Gastroesophageal sphincter (tissue), 4 donors: ENCODE data around the gene AGPAT4. TPM values are rescaled to one million over a fixed set of nuclear protein-coding genes. Genes with fewer than 3 reads are reported as not detected.
"Not testable (repeated sequence)": the region's sequence is repeated elsewhere in the genome, so short reads cannot be mapped to it uniquely, and the experiment has no call there.

Source experiments
- ATAC-seq: fragments of 150-250 bp; one replicate; pipeline ENCODE4 v1.9.1; 2016; ENCODE audit warnings: mild to moderate bottlenecking, moderate library complexity
- H3K27ac ChIP-seq, 4 donors: fragments of 200-600 bp; sonication (generic) in 3 of 4; 1 replicate in 3 of 4; 2 replicates in 1 of 4; pipeline ENCODE4 v1.5.1; 2016 to 2019
- H3K27me3 ChIP-seq: fragments of 200-600 bp; sonication (generic); one replicate; pipeline ENCODE4 v1.5.1; 2019
- H3K36me3 ChIP-seq, 2 donors: fragments of 200-600 bp; sonication (generic); one replicate each; pipeline ENCODE4 v1.5.1; 2019; ENCODE audit warnings: control low read depth in 1 of 2
- H3K4me1 ChIP-seq, 3 donors: fragments of 200-600 bp; sonication (generic); 1 replicate in 2 of 3; 2 replicates in 1 of 3; pipeline ENCODE4 v1.5.1; 2016 to 2019; ENCODE audit warnings: control low read depth in 2 of 3
- H3K4me3 ChIP-seq, 2 donors: fragments of 200-600 bp; sonication (generic); one replicate each; pipeline ENCODE4 v1.5.1; 2019; ENCODE audit warnings: mild to moderate bottlenecking in 1 of 2, moderate library complexity in 1 of 2
- H3K9me3 ChIP-seq, 3 donors: fragments of 200-600 bp; sonication (generic); one replicate each; pipeline ENCODE4 v1.5.1; 2017 to 2019; ENCODE audit warnings: control low read depth in 2 of 3
- CTCF ChIP-seq, 4 experiments: fragments of 200-600 bp in 2 of 4; fragments of 450-650 bp in 2 of 4; sonication (generic) in 1 of 4; IDR thresholded peaks; one replicate each; pipeline ENCODE4 v1.5.1; 2017 to 2019; ENCODE audit warnings: antibody characterized with exemption in 4 of 4, mild to moderate bottlenecking in 2 of 4, moderate library complexity in 2 of 4
- EP300 ChIP-seq: sonication (generic); formaldehyde crosslinking; IDR thresholded peaks from one replicate; pipeline ENCODE4 v1.6.1; 2017; ENCODE audit warnings: antibody characterized with exemption, mild to moderate bottlenecking
- POLR2A ChIP-seq, 2 donors: fragments of 450-650 bp; IDR thresholded peaks; one replicate each; pipeline ENCODE4 v1.6.1; 2017; ENCODE audit warnings: antibody characterized with exemption in 2 of 2, mild to moderate bottlenecking in 2 of 2, moderate library complexity in 1 of 2
- POLR2AphosphoS5 ChIP-seq: sonication (generic); formaldehyde crosslinking; IDR thresholded peaks from one replicate; pipeline ENCODE4 v1.6.1; 2017; ENCODE audit warnings: antibody characterized with exemption
- WGBS, 2 donors: methylation state at CpG; one replicate each; pipeline ENCODE4 v1.1.5; 2018; ENCODE audit warnings: low coverage in 1 of 2; 5-methylcytosine and 5-hydroxymethylcytosine counted together
- total RNA-seq, 4 donors: library from RNA; depleted of rRNA; stranded (reverse); fragments of >200 nt; gene quantifications; one replicate each; pipeline ENCODE4 v1.1.0, GENCODE V29; 2016

AGPAT4 gene
- total RNA-seq, 4 donors from 2014 or later: 7.2 to 10.8 (median 9.1) TPM

- 97% methylated on average over 6 to 15 of the region's 19 CpGs for WGBS, 2 donors
- Histone ChIP-seq H3K27me3 (no peaks in the 10 kb centered on the region), H3K27ac (no peak overlapping the region), H3K4me1 (no peaks in the 10 kb centered on the region), H3K36me3 (peaks cover 0 to 4% of the 10 kb centered on the region in 2 donors), H3K9me3 (no peaks in the 10 kb centered on the region), H3K4me3 (no peak overlapping the region)
- no peak for TF ChIP-seq POLR2A (IDR thresholded peaks at IDR 0.05)
- TF ChIP-seq POLR2AphosphoS5: no peak
- TF ChIP-seq EP300: no peak
- TF ChIP-seq CTCF (IDR thresholded peaks at IDR 0.05): no peak
- no peak for ATAC-seq
These were observed 85.1 kb downstream of the AGPAT4 start for GRCh38 chr6:161188547-161189465.

GRCh38 chr6:161186173-161186769 lies 87.6 kb downstream of the AGPAT4 start:
- no peak for TF ChIP-seq POLR2A (IDR thresholded peaks at IDR 0.05)
- no peak for TF ChIP-seq CTCF (IDR thresholded peaks at IDR 0.05)
- TF ChIP-seq EP300: no peak
- no peak for TF ChIP-seq POLR2AphosphoS5
- Histone ChIP-seq H3K27me3 (no peaks in the 10 kb centered on the region), H3K27ac (no peak overlapping the region), H3K9me3 (no peaks in the 10 kb centered on the region), H3K36me3 (peaks cover 0 to 4% of the 10 kb centered on the region in 2 donors), H3K4me1 (no peaks in the 10 kb centered on the region), H3K4me3 (no peak overlapping the region)
- ATAC-seq: peak; percentile 25
- WGBS, 2 donors: 83 to 84% methylated on average over 7 to 17 of the region's 17 CpGs

GRCh38 chr6:161181121-161181520 lies 92.7 kb downstream of the AGPAT4 start:
- 71 to 94% methylated on average over 3 of the region's 8 CpGs for WGBS, 2 donors
- no peaks in the 10 kb centered on the region for H3K4me1 ChIP-seq

GRCh38 chr6:161178155-161178554 lies 95.7 kb downstream of the AGPAT4 start:
- not testable (repeated sequence) for H3K27ac ChIP-seq, H3K36me3 ChIP-seq, H3K27me3 ChIP-seq, H3K4me1 ChIP-seq, H3K9me3 ChIP-seq, ATAC-seq, H3K4me3 ChIP-seq
- WGBS, 2 donors: 100% methylated on average over 1 of the region's 14 CpGs; no CpG with 5 or more reads in 1 of the 2 donors

More at GRCh38 chr6:161181121-161181520, 92.7 kb downstream of the AGPAT4 start:
- Histone ChIP-seq H3K9me3 (peaks cover 0 to 6% (median 0%) of the 10 kb centered on the region in 3 donors), H3K27ac (no peak overlapping the region), H3K36me3 (peaks cover 0 to 10% of the 10 kb centered on the region in 2 donors), H3K4me3 (no peak overlapping the region), H3K27me3 (no peaks in the 10 kb centered on the region)
- ATAC-seq: no peak
- no peak for TF ChIP-seq POLR2A (IDR thresholded peaks at IDR 0.05)
- no peak for TF ChIP-seq EP300
- no peak for TF ChIP-seq CTCF (IDR thresholded peaks at IDR 0.05)
- no peak for TF ChIP-seq POLR2AphosphoS5

- not testable (repeated sequence) for H3K4me1 ChIP-seq, H3K4me3 ChIP-seq, H3K27ac ChIP-seq, ATAC-seq, H3K9me3 ChIP-seq, H3K27me3 ChIP-seq, H3K36me3 ChIP-seq
- WGBS, 2 donors: 80 to 87% methylated on average over 1 to 3 of the region's 3 CpGs
These were observed 97.4 kb downstream of the AGPAT4 start for GRCh38 chr6:161176428-161176827.

- H3K36me3 ChIP-seq, H3K4me3 ChIP-seq, ATAC-seq, H3K27ac ChIP-seq, H3K9me3 ChIP-seq, H3K27me3 ChIP-seq: not testable (repeated sequence)
- H3K4me1 ChIP-seq: peaks cover 0 to 17% (median 5%) of the 10 kb centered on the region in 3 donors
- WGBS, 2 donors: 0% methylated on average over 1 of the region's 1 CpG; no CpG with 5 or more reads in 1 of the 2 donors
These were observed 101.1 kb downstream of the AGPAT4 start for GRCh38 chr6:161172769-161173168.
